ENCODE results near the gene PCNX3.
A peak's percentile ranks its signal among the peaks of the same experiment; 100 is the strongest.

The PCNX3 gene

DNA sequence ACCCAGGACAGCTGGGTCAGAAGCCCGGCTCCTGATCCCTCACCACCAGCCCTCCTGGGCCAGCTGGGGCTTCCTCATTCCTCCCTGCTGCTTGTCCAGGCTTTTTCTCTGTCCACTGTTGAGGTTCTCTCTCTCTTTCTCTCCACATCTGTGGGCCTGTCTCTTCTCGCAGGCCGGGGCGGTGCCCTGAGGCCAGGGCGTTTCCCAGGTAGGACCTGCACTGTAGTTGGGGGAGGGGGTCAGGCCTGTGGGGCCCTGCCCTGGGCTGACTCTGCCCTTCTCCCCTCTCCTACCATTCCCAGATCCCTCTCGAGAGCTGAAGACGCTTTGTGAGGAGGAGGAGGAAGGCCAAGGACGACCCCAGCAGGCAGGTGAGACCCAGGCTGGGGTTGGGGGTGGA is 34.8 kb upstream of the PCNX3 start:
- no peak for DNase-seq

GRCh38 chr11:65581928-65582327 is 33.6 kb upstream of the PCNX3 start:
- no peak for DNase-seq

- no peak for DNase-seq
Observed at GRCh38 chr11:65583589-65583988, 32.0 kb upstream of the PCNX3 start.

DNA sequence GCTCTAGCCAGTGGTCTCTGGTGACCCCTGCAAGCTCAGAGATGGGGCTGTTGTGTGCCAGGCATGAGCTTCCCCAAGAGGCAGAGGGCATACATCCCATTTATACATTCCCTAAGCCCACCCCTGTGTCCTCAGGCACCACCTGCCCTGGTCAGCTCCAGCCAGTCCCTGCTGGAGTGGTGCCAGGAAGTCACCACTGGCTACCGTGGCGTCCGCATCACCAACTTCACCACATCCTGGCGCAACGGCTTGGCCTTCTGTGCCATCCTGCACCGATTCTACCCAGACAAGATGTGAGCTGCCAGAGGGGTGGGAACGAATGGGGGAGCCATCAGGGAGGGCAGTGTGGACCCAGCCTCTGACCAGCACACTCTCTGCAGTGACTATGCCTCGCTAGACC is 31.5 kb upstream of the PCNX3 start:
- no peak for DNase-seq

GRCh38 chr11:65584723-65585171 is 30.8 kb upstream of the PCNX3 start:
- no peak for DNase-seq

GRCh38 chr11:65585396-65586246 is 30.0 kb upstream of the PCNX3 start:
- no peak for DNase-seq

- no peak for DNase-seq
Observed at GRCh38 chr11:65586247-65586630, 29.3 kb upstream of the PCNX3 start.

DNA sequence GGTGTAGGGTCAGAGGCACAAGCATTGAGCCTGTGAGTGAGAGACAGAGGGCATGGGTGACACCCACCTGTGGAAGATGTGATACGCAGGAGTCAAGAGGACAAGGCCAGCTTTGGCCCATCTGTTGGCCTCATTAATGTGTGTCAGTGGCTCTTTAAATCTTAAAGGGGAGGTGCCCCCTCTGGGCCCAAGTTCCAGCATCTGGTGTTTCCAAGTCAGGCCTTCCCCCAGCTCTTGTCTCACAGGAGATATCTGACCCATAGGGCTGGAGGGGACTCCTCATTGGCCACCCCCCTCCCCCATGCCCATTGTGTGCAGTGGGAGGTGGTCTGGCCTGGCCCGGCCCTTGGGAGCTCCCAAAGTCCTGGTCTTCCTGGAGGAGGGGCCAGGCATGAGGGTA is 28.9 kb upstream of the PCNX3 start:
- DNase-seq = no peak

- peak; percentile 24 to 61 (median 38) for DNase-seq
Observed at GRCh38 chr11:65588199-65589054, 27.1 kb upstream of the PCNX3 start.

GRCh38 chr11:65589444-65590239 is 25.9 kb upstream of the PCNX3 start:
- no peak for DNase-seq

DNA sequence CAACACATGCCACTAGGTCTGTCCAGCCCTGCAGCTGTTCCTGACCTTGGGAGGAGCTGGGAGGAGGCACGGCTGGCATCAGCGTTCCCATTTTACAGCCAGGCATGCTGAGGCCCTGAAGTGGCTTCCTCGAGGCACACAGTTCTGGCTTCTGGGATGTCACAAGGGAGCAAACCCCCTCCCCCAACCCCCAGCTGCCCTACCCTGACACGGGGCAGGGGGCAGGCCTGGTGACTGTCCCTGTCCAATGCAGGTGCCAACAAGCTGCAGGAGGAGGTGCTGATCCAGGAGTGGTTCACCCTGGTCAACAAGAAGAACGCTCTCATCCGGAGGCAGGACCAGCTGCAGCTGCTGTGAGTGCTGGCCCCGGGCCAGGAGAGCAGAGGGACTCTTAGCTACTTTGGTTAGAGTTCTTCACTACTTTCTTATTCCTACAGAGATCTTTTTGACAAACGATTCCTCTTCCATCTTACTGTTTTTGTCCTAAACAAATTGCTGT is 25.3 kb upstream of the PCNX3 start:
- no peak for DNase-seq

DNA sequence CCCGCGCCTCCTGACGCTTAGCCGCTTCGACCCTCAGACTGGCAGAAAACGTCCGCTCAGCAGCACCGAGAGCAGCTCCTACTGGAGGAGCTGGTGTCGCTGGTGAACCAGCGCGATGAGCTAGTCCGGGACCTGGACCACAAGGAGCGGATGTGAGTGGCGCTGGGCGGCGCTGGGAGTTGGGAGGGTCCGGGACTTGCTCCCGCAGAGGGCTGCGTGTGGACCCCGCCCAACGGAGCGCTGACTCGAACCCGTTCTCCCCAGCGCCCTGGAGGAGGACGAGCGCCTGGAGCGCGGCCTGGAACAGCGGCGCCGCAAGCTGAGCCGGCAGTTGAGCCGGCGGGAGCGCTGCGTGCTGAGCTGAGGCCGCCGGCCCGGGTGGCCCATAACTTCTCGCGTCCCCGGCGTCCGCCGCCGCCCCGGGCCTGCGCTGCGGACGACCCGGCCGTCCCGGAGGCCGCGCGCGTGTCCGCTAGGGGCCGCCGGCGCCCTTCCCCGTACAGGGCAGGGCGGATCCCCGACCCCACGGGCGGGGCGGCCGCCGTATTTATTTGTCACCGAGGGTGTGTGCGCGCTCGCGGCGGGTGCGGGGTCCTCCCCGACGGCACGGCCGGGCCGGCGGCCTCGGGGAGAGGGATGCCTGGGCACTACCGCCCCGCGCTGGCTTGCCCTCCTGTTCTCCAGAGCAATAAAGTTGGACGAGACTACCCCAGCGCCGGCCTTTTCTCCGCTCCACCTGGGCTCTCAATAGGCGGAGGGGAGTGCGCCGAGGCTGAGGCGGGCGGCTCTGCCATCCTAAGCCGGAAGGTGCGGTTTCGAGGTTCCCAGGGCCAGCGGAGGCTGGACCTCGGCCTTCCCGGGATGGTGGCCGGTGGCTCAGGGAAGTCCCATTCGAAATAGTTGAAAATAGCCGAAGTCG is 23.4 kb upstream of the PCNX3 start:
- DNase-seq = no peak

GRCh38 chr11:65592858-65593517 is 22.6 kb upstream of the PCNX3 start:
- no peak for DNase-seq

- peak in 1 of 4 experiments; percentile 50 for DNase-seq
Observed at GRCh38 chr11:65593518-65594414, 21.8 kb upstream of the PCNX3 start.

DNA sequence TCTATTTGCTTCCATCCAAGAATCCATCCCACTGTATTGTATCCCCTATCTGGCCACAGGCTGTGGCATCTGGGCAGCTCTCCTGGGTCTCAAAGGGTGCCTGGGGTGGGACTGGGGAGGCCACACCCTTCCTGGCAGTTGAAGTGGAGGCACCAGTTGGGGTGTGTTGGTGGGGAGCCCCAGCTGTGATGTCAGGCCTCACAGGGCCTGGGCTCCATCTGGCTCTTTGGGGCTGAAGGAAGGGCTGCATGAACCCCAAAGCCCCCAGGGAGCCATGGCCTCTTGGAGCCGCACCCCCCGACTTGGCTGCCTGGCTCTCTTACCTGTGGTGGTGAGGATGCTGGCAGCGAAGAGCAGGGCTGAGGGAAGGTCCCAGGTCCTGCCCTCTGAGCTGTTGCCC is 20.4 kb upstream of the PCNX3 start:
- DNase-seq = no peak

DNA sequence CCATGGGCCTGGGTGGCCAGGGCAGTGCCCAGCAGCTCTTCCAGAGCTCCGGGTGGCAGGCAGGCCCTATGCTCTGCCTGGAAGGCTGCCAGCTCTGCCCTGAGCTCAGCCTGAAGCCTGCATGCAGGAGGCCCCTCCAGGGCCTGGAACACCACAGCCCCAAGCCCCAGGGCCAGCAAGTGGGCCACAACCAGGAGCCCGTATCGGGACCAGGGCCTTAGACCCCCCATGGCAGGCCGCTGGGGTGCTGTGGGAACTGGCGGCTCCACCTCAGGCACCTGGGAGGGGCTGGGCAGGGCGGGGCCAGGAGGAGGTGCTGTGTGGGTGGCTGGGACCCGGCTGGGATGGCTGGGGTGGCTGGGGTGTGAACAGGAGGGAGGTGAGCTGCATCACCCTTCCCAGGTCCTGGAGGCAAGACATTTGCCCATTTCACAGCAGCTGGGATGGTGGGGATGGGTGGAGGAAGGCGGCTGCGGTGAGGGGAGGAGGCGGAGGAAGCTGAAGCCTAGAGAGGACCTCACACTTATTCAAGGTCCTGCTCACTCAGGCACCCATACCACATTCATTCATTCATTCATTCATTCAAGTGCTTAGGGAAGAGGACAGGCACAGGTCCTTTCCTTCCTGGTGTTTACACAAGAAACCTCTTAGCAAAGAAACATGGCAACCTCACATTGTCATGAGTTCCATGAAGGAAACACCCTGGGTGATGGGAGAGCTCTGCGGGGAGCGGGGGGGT is 19.9 kb upstream of the PCNX3 start, which contains the start of gene KCNK7:
KCNK7 (minus strand) TSS at position 258 of the 739 bp plus-strand sequence; CDS start at position 230, 28 bp downstream.
- DNase-seq = no peak

DNA sequence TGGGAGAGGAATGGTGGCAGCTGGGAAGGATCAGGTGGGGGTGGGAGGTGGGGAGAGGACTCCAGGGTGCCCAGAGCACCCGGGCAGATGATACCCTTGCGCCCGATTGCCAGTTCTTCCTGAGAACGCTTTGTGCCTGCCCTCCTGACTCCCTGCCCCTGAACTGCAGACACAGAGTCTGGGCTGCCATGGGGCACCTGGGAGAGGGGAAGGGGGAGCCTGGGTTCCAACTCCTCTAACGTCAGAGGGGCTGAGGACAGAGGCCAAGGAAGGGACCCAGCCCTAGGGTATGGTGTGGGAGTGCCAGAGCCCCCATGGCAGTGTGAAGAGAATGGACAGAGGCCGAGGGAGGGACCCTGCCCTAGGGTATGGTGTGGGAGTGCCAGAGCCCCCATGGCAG is 19.1 kb upstream of the PCNX3 start:
- DNase-seq = no peak

DNA sequence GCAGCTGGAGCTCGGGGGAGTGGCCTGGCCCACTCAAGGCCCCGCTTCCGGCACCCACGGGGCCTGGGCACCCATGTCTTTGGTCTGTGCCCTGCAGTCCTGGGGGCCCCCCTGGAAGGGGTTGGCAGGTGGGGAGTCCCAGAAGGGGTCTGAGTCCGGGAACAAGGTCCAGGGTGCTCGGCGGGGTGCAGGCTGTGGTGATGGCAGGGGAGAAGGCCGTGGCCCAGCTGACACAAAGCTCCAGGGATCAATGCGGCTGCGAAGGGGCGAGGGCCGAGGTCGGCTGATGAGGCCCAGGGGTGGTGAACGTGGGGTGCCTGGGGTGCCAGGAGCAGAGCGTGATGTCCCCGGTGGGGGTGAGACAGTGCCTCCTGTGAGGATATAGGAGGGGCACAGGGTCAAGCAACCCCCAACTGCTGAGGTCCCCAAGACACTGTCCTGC is 17.3 kb upstream of the PCNX3 start:
- DNase-seq = no peak

Measured in activated naive CD4-positive, alpha-beta T cell (primary cell).